ENCODE data around the gene OR1S1. TPM values are rescaled to one million over a fixed set of nuclear protein-coding genes. Genes with fewer than 3 reads are reported as not detected.

Gene OR1S1
- total RNA-seq, 1 donor from 2014 or later = not detected

GRCh38 chr11:58227956-58228615 is 15.6 kb downstream of the OR1S1 start:
- DNase-seq = no peak
- Histone ChIP-seq H3K27ac (replicated peaks) (no peak overlapping the region), H3K36me3 (no peaks in the 10 kb centered on the region), H3K4me1 (no peaks in the 10 kb centered on the region), H3K27me3 (ENCODE audit: low read depth) (no peaks in the 10 kb centered on the region), H3K4me3 (no peak overlapping the region), H3K9me3 (replicated peaks) (peaks cover 12% of the 10 kb centered on the region)
- intact Hi-C loops (cut with micrococcal nuclease) = no loop called here
- TF ChIP-seq CTCF (IDR thresholded peaks at IDR 0.05; ENCODE audit: borderline replicate concordance) = no peak

DNA sequence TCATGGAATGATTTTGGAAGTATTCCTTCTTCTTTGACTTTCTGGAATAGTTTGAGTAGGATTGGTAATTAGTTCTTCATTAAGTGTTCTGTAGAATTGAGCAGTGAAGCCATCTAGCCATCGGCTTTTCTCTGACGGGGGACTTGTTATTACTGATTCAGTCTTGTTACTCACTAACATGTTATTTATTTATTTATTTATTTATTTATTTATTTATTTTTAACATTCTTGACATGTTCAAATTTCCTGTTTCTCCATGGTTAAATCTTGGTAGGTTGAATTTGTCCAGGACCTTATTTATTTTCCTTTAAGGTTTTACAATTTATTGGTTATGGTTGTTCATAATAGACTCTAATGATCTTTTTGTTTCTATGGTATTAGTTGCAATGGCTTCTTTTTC is 31.4 kb downstream of the OR1S1 start:
- intact Hi-C loops (cut with micrococcal nuclease) = no loop called here
- Histone ChIP-seq H3K9me3 (replicated peaks) (peaks cover 21% of the 10 kb centered on the region), H3K4me1 (no peaks in the 10 kb centered on the region), H3K36me3 (peaks cover 3% of the 10 kb centered on the region), H3K4me3 (no peak overlapping the region), H3K27ac (replicated peaks) (no peak overlapping the region), H3K27me3 (ENCODE audit: low read depth) (no peaks in the 10 kb centered on the region)
- no peak for TF ChIP-seq CTCF (IDR thresholded peaks at IDR 0.05; ENCODE audit: borderline replicate concordance)
- DNase-seq = no peak

GRCh38 chr11:58254936-58255335 is 42.4 kb downstream of the OR1S1 start:
- no peaks in the 10 kb centered on the region for H3K27me3 ChIP-seq (ENCODE audit: low read depth)
- no peaks in the 10 kb centered on the region for H3K4me1 ChIP-seq
- H3K27ac ChIP-seq (replicated peaks) = no peak overlapping the region
- intact Hi-C loops (cut with micrococcal nuclease) = no loop called here
- TF ChIP-seq CTCF (IDR thresholded peaks at IDR 0.05; ENCODE audit: borderline replicate concordance) = no peak
- H3K36me3 ChIP-seq = no peaks in the 10 kb centered on the region
- H3K4me3 ChIP-seq = no peak overlapping the region
- DNase-seq = no peak
- peaks cover 67% of the 10 kb centered on the region for H3K9me3 ChIP-seq (replicated peaks)

DNA sequence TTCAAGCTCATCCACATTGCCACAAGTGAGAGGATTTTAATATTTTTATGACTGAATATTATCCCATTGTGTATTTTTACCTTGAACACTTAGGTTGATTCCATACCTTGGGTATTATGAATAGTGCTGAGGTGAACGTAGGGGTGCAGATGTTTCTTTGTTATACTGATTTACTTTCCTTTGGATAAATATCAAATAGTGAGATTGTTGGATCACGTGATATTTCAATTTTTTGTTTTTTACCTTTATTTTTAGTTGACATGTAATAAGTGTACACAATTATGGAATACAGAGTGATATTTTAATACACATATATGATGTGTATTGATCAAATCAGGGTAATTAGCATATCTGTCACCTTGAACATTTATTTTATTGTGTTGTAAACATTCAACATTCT is 47.5 kb downstream of the OR1S1 start:
- H3K27ac ChIP-seq (replicated peaks) = no peak overlapping the region
- DNase-seq = no peak
- peaks cover 23% of the 10 kb centered on the region for H3K9me3 ChIP-seq (replicated peaks)
- TF ChIP-seq CTCF (IDR thresholded peaks at IDR 0.05; ENCODE audit: borderline replicate concordance) = no peak
- intact Hi-C loops (cut with micrococcal nuclease) = no loop called here
- no peaks in the 10 kb centered on the region for H3K4me1 ChIP-seq
- H3K27me3 ChIP-seq (ENCODE audit: low read depth) = no peaks in the 10 kb centered on the region
- no peaks in the 10 kb centered on the region for H3K36me3 ChIP-seq
- no peak overlapping the region for H3K4me3 ChIP-seq

Other genes with a start within 250 kb of the OR1S1 start
- not detected for gene OR9Q1, start 188.8 kb upstream of the OR1S1 start, total RNA-seq
- not detected for gene OR6Q1, start 181.8 kb upstream of the OR1S1 start, total RNA-seq
- gene OR9I1, start 87.2 kb upstream of the OR1S1 start, total RNA-seq = not detected
- not detected for gene OR9Q2, start 23.6 kb upstream of the OR1S1 start, total RNA-seq
- not detected for gene OR1S2, start 8.6 kb upstream of the OR1S1 start, total RNA-seq
- gene OR10Q1, start 16.2 kb downstream of the OR1S1 start, total RNA-seq = not detected
- not detected for gene OR10W1, start 55.5 kb downstream of the OR1S1 start, total RNA-seq
- not detected for gene OR5B17, start 146.3 kb downstream of the OR1S1 start, total RNA-seq
- not detected for gene OR5B3, start 194.2 kb downstream of the OR1S1 start, total RNA-seq
- not detected for gene OR5B2, start 215.4 kb downstream of the OR1S1 start, total RNA-seq
- not detected for gene OR5B12, start 229.5 kb downstream of the OR1S1 start, total RNA-seq

Data from left ventricle myocardium inferior (tissue), 1 donor.